Skin of body (tissue), 2 donors: Measurements from ENCODE around the gene SETD2. TPM values are rescaled to one million over a fixed set of nuclear protein-coding genes. Genes with fewer than 3 reads are reported as not detected.
"Not testable (repeated sequence)": the region's sequence is repeated elsewhere in the genome, so short reads cannot be mapped to it uniquely, and the experiment has no call there.

Experiments used
- DNase-seq: peaks from one replicate; lab custom pipeline; 2025; lab: John Stamatoyannopoulos, UW
- total RNA-seq: library from RNA; depleted of rRNA; stranded (reverse); fragments of >200 nt; gene quantifications from one replicate; pipeline ENCODE4 v1.2.3, GENCODE V29; 2014

Gene SETD2
- total RNA-seq, 1 donor from 2014 or later = 72.1 TPM

DNA sequence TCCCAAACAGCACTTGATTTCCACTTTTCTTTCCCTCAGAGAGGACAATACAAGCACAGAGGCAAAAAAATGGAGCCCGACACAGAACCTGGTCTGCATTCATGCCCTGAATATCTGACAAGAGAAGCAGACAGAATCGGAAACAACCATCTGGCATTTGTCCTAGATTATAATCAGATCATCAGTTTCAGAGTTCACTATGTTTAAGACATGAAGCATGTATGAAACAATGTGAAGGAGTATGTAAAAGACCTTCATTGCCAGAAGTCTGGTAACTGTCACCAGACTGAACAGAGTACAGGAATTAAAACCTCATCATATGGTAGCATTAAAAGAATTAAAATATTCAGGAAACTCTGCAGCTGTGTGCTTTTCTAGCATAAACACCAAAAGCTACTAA, 65.0 kb downstream of the SETD2 start:
- no peak for DNase-seq

DNA sequence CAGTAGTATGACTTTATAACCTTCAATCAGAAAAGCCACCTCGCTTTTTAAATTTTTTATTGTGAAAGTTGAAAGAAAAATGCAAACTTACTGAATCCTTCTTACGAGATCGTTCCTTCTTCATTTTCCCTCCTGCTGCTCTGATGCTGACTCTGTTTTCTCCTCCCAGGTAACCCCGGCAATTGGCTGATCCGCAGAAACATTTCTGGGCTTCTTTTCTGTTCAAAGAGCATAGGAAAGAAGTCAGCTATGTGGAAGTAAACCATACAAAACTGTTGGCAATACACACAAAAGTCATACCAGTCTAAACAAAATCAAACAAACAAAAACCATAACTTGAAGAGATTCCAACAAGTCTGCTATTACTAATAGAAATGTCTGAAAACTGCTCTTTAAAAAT, 66.0 kb downstream of the SETD2 start:
- no peak for DNase-seq

DNA sequence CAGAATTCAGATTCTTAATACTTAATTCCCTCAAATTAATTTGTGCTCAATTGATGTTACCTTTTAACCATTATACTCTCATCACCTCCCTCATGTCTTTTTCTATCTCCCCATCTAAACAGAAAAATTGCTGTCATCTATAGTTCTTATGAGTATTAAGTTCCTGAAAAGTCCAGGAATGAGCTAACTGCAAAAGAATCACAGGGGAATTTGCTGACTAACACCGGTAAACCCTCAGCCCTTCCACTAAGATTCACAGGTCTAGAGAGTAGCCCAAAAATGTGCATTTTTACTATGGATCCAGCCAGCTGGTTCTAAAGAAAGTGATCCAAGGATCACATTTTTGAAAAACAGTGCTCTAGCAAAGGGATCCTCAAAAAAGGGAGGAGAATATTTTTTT, 67.0 kb downstream of the SETD2 start:
- DNase-seq = no peak

DNA sequence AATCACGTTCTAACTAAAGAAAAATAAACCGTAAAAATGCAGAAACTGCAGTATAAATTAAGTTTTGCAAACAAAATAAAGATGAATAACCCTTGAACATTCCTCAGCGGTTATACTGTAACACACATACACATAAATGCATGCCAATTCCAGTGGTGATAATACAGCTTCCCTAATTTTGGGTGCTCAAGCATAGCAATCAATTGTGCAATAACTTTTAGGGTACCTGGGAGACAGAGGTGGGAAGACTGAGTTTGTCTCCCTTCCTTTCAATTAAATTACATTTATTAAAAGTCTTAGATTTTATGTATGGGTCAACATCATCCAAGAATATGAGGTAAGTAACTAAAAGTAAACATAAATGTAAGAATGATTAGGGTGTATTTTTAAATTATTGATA, 71.8 kb downstream of the SETD2 start:
- DNase-seq = no peak

DNA sequence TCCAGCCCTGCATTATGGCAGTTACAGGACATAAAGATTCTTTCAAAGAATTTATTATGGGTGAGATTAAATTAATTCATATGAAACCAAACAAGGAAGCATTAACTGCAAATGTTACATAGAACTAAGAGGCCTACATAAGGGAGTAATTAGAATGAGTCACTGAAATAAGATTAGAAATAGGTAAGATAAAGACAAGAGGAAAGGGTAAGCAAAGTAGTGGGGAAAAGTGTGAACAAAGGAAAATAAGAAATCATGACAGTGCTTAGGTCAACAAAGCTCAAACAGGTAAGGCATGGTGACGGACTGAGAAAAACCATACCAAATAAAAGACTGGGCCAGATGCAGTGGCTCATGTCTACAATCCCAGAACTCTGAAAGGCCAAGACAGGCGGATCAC, 74.3 kb downstream of the SETD2 start:
- no peak for DNase-seq

DNA sequence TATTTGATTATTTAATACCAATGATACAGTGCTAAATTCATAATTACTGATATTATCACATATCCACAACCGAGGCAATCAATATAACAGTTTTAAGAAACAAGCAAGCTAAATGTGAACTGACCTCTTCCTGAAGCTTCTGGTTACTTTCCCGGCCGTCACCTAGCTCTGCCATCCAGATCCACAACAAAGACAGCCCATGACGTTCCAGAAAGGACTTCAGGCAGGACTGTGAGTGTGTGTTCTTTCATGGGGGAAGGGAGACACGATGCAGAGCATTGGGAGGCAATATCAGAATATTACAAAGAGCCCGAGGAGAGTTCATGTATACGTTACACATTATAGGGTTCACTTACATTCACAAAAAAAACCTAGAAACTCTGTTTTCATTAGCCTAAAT, 77.8 kb downstream of the SETD2 start:
- DNase-seq = no peak

DNA sequence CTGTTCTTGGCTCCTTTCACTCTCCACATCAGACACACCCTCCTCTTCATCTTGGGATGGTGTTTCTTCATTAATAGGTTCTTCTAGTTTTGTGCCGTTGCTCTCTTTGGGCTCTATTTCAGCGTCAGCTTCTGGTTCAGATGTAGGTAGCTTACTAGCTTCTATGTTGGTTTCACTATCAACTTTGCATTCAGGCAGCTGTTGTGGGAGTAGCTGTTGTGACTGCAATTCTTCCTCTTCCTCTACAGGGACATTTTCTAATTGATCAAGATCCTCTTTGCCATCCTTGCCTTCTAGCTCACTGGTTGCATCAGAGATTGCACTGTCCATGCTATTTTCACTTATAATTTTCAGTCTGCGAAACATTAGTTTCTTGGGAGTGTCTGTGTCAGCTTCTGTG, 80.1 kb downstream of the SETD2 start:
- DNase-seq = no peak

DNA sequence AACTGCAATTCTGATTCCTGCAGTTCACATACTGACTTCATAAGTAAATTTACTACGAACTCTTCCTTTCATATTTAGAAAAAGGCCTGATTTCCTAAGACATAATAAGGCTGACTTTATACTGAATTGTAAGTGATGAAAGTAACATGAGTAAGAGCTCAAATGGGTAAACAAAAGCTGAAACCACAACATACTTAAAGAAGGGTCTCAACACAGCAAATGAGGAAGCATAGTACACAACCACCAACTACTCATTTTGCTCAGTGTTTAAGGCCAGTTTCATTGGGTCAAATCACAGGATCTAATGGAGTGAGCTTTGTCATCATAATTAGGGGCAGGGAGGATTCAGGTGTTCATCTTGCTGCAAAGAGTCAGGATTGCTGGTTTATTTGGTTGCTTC, 81.4 kb downstream of the SETD2 start:
- no peak for DNase-seq

DNA sequence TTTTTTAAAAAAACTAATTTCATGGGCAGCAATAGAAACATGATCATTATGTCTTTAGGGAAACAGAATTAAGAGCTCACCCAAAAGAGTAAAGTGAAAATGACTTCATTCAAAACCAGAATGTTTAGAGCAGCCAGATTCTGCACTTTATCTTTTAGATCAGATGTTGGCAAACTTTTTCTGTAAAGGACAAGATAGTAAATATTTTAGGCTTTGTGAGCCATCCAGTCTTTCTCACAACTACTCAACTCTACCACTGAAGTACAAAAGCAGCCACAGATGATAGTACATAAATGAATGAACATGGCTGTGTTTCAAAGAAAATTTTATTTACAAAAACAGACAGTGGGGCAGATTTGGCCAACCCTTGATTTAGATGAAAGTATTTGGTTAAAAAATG, 84.5 kb downstream of the SETD2 start:
- DNase-seq = no peak

DNA sequence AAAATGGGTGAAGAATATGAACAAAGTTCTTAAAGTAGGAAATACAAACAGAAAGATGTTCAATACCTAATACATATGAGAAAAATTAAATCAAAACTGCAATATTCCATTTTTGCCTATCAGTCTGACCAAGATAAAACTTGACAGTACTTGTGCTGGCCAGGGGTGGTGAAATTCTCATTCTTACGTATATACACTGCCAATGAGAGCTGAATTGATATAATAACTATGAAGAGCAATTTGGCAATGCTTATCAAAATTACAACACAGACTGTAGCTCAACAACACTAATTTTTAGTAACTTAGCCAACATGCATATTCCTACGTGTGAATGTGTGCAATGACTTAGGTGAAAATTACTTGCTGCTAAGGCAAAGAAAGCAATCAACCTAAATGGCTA, 90.2 kb downstream of the SETD2 start:
- DNase-seq = no peak

DNA sequence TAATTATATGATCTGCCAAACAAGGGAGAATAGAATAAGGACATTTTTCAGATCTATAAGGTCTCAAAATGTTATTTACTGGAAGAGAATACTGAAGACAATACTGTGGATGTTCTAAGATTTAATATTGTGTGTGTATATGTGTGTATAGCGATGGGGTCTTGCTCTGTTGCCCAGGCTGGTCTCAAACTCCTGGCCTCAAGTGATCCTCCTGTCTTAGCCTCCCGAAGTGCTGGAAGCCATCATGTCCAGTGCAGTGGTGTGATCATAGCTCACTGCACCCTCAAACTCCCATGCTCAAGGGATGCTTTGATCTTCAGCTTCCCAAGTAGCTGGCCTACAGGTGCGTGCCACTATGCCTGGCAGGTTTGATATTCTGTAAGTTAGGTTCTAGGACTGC, 93.1 kb downstream of the SETD2 start:
- DNase-seq = no peak

DNA sequence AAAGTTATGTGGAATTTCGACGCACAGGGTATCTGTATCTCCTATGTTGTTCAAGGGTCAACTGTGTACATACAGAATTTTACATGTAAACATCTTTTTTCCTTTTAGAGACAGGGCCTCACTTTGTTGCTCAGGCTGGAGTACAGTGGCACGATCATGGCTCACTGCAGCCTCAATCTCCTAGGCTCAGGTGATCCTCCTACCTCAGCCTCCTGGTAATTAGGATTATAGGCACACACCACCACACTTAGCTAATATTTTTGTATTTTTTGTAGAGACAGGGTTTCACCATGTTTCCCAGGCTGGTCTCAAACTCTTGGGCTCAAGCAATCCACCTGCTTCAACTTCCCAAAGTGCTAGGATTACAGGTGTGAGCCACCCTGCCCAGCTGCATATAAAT, 97.7 kb downstream of the SETD2 start:
- not testable (repeated sequence) for DNase-seq

DNA sequence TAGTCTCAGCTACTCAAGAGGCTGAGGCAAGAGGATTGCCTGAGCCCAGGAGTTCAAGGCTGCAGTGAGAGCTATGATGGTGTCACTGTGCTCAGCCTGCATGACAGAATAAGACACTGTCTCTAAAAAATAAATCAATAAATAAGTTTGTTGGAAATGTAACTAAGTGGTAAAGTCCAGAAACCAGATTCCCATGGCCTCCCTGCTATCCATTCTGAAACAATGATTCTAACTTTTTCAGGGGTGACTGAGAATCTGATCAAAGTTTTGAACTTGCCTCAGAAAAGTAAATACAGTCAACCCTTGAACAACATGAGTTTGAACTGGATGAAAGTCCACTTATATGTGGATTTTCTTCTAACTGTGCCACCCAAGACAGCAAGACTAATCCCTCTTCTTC, 98.2 kb downstream of the SETD2 start:
- no peak for DNase-seq

DNA sequence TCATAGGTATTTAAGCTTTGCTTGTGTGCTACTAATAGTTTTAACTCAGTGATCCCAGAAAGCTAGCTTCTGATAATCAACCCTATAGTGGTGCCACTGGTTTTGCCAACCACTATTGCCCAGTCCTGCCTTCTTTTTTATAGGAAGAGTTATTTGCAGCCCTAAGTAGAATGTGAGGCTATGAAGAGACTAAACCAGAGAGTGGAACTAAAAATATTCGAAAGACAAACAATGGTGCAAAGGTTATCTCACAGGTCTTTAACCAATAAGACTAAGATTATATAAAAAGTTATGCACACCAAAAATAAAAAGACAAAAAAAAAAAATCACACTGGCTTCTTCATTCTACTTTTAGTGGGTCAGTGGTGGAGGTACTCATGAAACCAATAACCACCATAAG, 98.9 kb downstream of the SETD2 start:
- no peak for DNase-seq

DNA sequence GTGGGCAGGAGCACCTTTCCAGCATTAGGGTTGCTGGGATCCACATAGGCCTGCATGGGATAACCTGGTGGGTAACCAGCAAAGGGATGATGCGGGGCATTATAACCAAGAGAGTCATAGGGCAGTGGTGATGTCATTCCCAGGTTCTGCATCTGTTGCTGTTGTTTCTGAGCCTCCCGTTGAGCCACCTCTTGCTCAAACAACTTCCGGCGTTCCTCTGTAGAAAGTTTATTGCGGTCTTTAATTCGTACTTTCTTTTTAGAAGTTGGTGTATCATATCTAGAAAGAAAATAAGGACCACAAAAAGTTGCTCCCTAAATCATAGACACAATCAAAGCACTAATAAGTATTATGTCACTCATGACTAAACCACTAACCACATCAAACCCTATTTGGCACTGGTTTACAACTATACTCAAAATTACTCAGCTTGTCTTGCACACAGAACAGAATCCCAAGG, 106.7 kb downstream of the SETD2 start:
- no peak for DNase-seq

DNA sequence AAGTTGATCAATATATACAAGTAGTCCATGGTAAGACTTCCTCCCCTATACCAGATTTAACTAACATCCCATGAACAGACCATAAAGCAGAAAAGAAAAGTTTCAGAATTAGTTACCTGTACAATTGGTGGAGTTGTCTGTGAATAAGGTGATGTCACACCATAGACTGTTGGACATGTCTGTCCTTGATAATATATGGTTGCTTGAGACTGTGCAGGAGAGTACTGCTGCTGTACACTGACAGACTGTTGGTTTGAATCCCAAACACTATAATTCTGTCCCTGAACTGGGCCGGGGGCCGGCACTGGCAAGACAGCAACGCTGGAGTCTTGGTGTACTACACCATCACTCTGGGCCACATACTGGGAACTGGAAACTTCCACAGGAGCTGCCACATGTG, 107.2 kb downstream of the SETD2 start:
- DNase-seq = no peak

DNA sequence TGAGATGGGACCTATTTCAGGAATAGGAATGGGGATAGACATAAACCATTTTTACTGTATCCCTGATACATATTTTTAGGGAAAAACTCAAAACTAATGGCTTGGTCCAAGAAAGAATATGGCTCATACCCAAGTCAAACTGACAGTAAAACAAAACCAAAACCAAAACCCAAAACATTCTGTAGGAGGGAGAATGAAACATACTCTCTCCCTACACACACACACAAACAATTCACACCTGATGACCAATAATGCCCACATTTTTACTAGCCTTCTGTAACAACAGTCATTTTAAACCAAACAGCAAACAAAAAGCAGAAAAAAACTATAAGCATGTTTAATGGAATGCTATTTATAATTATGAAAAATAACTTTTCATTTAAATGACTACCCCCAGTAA, 109.5 kb downstream of the SETD2 start:
- DNase-seq = no peak

DNA sequence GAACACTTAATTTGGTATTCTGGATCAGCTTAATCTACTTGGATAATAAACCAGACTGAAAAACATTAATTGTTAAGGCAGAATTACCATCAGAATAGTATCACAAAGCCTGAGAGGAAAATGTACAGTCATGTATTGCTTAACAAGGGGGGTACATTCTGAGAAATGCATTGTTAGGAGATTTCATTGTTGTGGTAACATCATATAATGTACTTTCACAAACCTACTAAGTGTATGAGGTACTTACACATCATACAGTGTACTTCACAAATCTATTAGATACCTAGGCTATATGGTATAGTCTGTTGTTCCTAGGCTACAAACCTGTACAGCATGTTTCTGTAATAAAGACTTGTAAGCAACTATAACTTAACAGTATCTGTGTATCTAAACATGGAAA, 116.2 kb downstream of the SETD2 start:
- no peak for DNase-seq

DNA sequence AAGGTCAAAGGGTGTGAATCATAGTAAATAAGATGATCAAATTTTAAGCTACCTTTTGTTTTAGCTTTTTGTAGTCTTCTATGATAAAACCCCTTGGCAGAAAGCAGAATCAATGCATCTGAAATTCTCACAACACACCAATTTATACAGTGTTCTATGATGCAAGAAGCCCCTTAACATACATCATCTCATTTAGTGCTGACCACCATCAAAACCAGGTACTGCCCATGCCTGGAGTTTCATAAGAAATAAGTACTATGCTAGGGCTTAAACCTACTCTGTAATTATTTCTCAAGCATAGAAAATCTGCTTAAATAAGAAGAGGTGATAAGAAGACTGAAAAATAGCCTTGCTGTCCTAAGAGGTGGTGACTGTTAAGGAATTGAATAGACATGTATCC, 116.8 kb downstream of the SETD2 start:
- no peak for DNase-seq

DNA sequence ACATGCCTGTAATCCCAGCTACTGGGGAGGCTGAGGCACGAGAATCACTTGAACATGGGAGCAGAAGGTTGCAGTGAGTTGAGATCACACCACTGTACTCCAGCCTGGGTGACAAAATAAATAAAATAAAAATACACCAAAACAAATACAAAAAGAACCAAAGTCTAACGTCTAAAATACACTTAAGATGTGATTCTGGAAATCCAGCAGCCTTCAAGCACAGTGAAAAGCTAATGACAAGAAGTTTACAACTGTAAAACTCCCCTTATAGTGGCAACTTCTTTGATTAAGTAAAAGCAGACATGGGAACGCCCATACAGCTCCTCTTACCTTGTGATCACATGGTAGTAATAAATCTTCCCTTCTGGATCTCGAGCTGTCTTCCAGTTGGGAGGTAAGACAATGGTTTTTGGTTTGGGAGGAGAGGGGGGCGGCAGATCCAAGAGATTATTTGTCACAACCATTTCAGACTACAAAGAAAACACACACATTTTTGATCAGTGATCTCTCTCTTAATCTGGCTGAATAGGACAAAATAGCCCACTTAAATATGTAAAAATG, 121.6 kb downstream of the SETD2 start:
- DNase-seq = no peak

DNA sequence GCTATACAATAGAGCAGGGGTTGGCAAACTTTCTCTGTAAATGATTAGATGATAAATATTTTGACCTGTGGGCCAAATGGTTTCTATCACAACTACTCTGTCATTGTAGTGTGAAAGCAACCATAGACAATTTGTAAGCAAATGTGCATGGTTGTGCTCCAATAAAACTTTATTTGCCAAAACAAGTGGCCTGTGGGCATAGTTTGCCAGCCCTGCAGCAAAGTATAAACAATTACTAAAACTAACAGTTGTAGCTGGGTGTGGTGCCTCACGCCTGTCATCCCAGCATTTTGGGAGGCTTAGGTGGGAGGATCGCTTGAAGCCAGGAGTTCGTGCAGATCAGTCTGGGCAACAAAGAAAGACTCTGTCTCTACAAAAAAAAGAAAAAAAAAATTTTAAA, 122.8 kb downstream of the SETD2 start:
- DNase-seq = no peak

DNA sequence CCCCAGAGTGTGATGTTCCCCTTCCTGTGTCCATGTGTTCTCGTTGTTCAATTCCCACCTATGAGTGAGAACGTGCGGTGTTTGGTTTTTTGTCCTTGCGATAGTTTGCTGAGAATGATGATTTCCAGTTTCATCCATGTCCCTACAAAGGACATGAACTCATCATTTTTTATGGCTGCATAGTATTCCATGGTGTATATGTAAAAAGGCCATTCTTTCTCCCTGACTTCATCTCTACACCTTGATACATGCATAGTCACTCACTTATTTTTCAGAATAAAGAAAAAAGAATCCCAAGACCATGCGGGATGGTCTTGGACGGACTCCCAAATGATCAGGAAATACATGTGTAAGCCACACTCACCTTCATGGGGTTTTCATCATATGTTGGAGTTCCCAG, 126.6 kb downstream of the SETD2 start:
- not testable (repeated sequence) for DNase-seq

DNA sequence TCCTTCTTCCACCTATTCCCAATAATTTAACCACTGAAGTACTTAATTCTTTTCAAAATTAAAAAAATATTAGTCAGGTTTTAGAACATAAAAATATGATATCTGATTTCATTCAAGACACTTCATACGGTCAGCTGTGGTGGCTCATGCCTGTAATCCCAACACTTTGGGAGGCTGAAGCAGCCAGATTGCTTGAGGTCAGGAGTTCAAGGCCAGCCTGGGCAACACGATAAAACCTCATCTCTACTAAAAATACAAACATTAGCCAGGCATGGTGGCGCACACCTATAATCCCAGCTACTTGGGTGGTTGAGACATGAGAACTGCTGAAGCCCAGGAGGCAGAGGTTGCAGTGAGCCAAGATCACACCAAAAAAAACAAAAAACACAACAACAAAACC, 127.8 kb downstream of the SETD2 start:
- DNase-seq = no peak

DNA sequence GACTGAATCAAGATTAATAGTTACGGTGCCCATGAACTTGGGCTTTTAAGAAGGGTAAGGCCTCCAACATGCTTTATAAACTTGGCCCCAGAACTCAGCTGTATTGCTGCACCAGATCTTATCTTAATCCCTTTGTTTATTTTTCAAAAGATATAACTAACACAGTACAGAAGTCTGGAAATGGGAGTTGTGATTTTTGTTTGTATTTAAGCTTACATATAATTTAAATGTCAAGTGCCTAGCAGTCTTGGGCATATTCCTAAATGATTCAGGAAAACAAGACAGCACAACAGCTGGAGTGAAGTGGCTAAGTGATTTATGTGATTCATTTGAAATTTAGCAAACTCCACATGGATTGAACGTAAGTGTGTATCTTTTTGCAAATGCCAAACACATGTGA, 128.3 kb downstream of the SETD2 start:
- peak; percentile 27 for DNase-seq
